GM18507 (cell line): Measurements from ENCODE around the gene COX6B2.

ENCODE experiments used
- DNase-seq: peaks from one replicate; pipeline ENCODE4 v3.0.0; 2011; ENCODE audit warnings: low read depth; ENCODE audit not compliant: insufficient read length; ENCODE audit errors: extremely low spot score
- FAIRE-seq: peaks from 2 replicates; lab custom pipeline; 2011; peaks lifted over from hg19 to GRCh38; lab: Jason Lieb, UNC

Gene COX6B2

DNA sequence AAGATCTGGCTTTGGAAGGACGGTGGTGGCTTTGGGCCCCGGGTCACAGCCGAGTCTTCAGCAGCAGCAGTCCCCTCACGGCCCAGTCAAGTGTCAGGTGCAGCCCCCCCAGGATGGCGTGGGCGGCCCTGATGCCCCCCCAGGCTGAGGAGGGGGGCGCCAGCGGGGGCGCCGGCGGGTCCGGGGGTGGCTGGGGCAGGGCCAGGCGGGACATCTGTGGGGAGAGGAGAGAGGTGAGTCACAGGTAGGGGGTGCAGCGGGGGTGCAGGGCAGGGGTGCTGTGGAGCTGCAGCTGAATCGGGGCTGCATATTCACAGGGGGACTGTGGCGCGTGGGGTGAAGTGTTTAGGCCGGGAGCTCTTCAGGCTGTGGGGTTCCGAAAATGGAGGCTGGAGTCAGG is 11.4 kb upstream of the COX6B2 start:
- FAIRE-seq (no peak), DNase-seq (no peak)

DNA sequence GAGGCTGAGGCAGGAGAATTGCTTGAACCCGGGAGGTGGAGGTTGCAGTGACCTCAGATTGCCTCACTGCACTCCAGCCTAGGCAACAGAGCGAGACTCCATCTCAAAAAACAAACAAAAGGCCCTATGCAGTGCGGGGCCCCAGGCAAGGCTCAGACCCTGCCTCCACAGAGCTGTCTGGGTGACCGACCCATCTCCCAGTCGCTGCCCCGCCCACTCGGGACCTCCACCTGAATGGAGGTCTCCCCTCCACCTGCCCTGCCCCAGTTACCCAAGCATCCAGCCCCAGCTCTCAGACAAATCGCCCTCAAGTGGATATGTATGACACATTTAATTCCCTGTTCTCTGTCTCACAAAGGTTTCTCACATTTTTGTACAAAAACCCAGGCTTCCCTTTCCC is 10.7 kb upstream of the COX6B2 start:
- FAIRE-seq = no peak
- no peak for DNase-seq

DNA sequence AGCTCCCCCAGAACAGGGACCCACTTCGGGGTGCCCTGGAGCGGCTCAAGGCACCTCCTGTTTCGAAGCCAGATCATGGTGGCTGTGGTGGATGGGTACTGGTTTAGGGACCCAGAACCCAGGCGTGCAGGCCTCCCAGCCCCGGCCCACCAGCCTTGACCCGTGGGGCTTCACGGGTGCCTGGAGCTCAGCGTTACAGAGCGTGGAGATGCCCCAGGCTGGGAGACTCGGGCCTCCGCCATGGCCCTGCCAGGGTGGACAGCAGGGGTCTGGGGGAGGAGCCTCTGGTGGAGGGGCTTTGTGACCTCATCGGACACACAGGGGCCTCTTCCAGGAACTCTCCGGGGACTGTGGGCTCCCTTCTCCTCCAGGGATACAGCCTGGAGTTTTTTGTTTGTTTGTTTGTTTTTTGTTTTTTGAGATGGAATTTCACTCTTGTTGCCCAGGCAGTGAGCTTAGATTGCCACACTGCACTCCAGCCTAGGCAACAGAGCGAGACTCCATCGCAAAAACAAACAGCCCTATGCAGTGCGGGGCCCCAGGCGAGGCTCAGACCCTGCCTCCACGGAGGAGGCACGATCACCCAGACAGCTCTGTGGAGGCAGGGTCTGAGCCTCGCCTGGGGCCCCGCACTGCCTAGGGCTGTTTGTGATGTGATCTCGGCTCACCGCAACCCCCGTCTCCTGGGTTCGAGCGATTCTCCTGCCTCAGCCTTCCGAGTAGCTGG is 8.6 kb upstream of the COX6B2 start, which contains the start of gene GARIN5B:
GARIN5B (minus strand) TSS at position 271 of the 727 bp plus-strand sequence; CDS start at position 77, 194 bp downstream.
- DNase-seq = no peak
- no peak for FAIRE-seq

DNA sequence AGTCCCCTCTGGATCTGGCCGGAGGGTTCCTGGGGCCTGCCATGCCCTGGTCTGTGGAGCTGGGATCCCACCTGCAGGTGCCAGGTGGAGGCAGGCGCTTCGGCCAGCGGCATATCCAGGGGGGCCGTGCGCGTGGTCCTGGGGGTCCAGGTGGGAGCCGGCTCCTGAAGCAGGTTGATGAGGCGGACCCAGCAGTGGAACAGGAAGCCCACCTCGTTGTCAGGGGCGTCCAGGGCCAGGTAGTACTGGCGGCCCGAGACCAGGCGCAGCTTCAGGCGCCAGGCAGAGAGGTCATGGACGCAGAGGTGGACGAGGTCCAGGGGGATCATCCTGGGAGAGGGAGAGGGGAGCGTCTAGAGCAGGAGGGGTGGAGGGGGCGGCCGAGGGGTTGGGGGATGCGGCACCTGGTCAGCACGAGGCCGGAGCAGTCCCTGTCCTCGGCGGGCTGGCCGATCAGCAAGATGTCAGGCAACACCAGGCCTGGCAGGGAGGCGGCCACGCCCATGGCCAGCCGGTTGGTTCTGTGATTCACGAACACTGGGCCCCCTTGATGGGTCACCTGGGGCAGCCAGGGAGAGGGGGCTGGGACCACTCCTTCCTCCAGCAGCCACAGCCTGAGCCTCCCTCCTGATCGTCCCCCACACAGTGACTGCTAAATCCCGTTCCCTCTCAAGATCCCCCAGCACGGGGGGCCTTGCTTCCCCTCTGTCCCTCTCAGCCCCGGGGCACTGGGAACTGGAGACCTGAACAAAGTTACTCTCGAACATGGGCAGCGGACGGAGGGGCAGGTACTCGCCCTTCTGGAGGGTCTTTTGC is 7.9 kb upstream of the COX6B2 start:
- no peak for DNase-seq
- no peak for FAIRE-seq

DNA sequence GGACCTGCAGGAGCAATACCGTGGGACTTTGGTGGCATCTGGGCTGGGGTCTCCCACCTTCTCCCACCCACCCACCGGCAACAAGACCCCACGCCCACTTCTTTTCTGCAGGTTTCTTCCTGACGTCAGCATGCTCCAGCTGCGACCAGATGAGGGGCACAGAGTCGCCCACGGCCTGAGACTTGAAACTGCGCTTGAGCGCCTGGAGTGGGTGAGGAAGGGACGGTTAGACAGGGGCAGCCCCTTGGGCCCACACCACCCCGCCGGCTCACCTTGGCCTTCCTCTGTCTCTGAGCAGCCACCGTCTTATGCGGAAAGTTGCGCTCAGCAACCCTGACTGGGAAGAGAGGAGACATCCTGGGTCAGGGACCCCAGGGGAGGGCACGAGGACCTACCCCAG is 6.4 kb upstream of the COX6B2 start:
- FAIRE-seq (no peak), DNase-seq (no peak)

DNA sequence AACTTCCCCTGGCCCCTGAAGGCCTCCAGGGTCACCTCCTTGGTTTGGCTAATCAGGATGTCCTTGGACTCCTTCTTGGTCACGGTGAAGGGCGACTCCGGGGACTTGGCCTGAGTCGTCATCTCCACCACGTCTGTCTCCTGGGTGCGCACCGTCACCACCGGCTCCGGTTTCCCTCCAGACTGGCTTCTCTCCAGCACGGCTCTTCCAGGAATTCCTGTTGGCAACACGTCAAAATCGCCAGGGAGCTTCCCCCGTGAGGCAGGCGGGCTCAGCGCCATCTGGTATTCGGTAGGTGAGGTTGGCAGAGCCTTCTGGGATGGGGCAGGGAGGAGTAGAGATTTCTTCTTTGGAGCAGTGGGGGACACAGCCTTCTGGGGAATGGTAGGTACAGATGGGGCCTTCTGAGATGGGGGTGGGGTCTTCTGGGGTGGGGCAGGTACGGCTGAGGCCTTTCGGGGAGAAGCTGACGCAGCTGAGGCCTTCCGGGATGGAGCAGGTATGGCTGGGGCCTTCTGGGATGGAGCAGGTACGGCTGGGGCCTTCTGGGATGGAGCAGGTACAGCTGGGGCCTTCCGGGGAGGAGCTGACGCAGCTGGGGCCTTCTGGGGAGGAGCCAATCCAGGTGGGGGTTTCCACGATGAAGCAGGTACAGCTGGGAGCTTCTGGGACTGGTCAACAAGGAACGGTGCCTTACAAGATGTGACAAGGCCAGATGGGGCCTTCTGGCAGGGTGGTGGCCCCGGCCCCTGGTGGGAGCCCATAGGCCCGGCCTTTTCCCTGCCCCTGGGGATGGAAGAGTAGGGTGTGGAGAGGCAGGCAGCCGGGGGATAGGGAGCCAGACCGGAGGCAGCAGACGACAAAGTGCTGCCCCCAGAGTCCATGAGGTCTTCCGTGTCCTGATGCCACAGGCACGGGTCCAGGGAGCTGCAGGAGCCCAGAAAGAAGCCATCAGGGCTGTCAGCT is 4.7 kb upstream of the COX6B2 start:
- FAIRE-seq (no peak), DNase-seq (no peak)

DNA sequence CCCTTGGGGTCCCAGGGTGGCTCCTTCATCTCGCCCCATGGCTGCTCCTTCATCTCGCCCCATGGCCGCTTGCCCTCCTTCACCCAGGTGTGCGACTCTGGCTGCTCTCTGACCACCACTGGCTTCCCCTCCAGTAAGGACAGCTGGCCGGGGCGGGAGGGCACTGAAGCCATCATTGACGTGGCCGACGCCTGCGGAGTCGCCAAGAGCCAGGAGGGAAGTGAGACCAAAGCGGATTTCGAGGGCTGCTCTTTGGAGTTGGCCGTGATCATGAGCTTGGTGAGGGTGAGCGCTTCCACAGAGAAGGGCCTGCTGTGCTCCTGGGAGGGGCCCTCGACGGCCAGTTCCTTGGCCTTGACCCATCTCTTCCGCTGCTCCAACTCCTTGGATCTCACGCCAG is 4.0 kb upstream of the COX6B2 start:
- FAIRE-seq (no peak), DNase-seq (no peak)

DNA sequence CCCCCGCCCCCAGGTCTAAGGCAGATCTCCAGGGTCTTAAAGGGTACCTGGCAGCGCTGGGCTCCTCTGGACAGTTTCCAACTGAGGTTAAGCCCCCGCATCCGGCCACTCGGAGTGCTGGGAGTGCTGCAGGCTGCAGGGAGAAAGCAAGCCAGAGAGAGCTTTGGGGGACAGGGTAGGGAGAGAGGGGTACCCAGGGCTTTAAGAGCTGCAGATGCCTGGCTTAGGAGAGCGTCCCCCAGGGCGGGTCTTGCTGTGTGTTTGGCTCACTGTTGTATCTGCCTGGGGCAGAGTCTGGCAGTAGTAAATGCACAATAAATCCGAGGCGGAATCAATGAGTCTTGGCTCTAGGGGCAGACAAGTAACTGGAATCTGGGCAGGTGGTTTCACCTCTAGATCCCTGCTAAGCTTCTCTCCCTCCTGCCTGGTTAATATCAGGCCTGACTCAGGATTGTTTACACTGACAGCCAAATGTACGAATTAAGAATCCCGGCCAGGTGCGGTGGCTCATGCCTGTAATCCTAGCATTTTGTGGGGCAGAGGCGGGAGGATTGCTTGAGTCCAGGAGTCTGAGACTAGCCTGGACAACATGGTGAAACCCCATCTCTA is 798 bp upstream of the COX6B2 start:
- no peak for DNase-seq
- FAIRE-seq = no peak

DNA sequence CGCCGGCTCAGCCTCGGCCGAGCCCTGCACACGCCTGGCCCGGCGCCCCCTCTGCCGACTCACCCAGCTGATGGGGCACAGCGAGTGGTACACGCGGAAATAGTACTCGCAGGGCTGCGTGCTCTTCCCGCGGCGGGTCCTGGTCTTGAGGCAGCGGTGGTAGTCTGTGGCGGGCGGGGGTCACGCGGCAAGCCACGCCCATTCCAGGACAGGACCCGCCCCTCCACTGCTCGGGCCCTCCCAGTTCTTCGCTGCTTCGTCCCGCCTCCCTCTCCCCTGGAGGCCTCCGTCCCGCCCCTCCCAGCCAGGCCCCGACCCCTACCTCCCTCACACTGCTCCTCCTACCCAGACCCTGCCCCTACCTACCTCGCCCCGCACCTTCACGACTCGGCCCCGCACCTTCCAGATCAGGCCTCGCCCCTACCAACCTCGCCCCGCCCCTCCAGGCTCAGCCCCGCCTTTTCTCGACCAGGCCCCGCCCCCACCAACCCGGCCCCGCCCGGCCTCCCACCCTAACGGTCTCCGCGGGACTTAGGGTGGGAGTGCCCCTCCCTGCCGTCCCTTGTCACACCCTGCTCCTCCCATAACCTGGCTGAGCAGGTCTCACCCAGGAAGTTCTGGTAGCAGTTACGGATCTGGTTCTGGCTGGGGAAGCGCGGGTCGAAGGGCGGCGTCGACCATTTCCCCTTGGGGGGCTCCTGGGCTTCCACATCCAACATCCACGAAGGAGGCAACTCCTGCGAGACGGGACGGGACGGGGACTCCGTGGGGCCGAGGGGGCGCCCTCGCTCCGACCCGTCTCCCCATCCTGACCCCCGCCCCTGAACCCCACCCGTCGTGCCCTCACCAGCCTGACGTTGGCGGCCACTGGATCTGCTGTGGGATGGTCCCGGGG is 469 bp downstream of the COX6B2 start:
- DNase-seq (peak; percentile 68), FAIRE-seq (no peak)

DNA sequence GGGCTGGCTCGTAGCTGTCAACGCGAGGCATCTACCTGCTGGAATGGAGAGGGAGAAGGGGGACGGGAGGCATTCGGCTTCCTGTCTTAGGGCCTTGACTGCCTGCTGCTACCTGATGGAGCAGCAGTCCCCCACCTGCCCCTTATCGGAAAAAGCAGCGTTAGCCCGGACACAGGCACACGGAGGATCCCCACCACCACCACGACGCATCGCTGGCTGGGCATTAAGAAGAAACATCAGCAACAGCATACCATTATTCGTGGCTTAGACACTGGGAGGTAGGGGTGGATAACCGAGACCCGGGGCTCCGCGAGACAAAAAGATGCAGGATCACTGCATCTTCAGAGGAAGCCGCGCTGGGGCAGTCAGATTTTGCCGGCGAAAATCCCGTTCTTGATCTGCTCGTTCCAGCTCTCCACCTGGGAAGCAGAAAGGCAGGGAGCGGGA is 1.1 kb downstream of the COX6B2 start:
- no peak for DNase-seq
- no peak for FAIRE-seq

DNA sequence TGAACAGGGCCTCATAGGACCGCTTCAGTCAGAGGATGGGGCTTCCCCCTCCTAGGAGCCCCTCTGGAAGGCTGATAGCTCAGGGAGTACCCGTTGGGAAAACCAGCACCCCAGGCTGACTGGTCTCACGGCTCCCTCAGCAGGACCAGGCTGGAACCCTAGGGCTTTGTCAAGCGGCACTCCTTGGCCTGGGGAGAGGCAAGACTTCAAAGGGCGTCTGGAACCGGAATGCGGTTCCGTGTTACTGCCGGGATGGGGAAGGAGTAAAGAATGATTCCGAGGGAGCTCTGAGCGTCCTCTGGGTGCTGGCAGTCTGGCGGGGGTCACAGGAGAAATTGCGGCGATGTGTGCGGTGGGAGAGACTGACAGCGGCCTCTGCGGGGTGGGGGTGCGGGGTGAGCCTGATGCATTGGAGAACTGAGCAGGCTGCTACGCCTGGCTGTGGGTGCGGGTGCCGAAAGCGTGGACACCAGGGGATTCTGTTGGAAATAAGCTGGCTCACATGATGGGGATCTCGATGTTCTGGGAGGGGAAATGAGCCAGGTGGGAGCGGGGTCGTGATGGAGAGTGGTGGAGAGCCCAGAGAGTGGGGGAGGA is 1.9 kb downstream of the COX6B2 start:
- no peak for DNase-seq
- no peak for FAIRE-seq

DNA sequence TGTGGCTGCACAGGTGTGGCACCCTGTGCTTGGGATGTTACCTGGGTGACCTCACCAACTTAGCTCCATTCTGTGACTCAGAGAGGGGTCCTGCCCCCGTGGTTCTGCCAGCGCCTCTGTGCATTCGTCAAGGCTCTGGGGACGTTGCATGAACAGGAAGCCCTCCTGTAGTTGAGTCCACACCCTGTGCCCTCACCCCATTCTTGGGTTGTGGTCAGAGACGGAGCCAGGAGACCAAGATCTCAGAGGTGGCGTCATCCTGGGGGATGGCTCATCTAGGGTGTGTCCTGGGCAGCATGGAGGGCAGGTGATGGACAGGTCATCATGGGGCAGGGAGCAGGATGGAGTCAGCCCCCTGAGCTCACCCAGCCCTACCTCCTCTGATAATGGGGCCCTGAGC is 2.5 kb downstream of the COX6B2 start:
- DNase-seq (no peak), FAIRE-seq (no peak)

DNA sequence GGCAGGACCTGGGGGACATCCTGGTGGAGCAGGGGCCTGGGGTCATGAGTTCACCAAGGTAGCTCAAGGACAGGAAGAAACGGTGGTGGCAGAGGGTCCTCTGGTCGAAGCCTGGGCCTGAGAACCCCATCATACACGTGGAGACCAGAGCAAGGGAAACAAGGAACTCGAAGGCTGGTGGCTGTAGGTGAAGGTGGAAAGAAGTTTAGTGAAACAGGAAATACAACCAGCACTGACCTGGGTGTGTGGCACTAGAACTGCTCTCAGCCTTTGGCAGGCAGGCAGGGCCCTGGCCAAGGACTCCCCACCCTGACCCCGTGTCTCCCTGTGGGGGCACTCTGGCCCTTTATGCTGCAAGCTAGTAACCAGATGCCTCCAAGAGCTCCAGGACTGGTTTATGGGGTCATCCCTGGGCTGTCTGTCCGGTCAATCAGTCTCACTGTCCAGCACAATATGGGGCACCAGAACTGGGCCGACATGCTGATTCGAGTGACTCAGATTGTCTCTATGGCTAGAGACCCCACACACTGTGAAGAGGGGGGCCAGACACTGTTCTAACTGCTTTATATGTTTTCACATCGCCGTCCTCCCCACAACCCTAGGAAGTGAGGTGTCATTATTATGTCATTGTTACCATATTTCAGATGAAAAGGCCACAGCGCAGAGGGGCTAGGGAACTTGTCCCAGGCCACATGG is 3.8 kb downstream of the COX6B2 start:
- FAIRE-seq (no peak), DNase-seq (no peak)

DNA sequence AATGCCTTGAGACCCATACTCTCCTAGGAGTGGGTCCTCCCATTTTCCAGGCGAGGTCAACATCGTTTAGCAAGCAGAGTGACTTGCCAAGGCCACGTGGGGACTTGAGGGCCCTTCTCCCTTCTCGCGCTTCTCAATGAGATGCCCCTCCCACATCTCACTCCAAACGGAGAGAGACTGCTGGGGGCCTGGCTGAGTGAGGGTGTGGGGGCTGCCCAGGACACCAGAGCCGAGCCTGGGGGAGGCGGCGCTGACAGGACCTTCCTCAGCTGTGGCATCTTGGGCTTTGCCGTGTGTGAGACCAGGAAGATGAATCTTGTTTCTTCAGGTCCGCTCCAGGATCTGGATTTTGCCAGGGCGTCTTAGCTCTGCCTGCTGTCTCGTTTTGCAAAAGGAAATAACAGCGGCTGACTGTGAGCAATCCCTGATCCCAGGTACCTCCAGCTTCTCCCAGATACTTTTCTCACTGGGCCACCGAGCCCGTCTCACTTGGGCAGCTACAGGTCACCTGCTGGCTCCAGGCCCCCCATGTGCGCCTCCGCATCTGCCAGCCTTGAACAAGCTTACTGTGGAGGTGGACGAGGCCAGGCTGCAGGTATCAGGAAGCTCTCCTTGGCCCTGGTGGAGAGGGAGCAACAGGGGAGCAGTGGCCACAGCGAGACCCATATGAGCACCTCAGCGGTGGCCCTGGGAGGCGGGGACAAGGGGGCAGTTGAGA is 6.0 kb downstream of the COX6B2 start:
- DNase-seq (no peak), FAIRE-seq (no peak)

DNA sequence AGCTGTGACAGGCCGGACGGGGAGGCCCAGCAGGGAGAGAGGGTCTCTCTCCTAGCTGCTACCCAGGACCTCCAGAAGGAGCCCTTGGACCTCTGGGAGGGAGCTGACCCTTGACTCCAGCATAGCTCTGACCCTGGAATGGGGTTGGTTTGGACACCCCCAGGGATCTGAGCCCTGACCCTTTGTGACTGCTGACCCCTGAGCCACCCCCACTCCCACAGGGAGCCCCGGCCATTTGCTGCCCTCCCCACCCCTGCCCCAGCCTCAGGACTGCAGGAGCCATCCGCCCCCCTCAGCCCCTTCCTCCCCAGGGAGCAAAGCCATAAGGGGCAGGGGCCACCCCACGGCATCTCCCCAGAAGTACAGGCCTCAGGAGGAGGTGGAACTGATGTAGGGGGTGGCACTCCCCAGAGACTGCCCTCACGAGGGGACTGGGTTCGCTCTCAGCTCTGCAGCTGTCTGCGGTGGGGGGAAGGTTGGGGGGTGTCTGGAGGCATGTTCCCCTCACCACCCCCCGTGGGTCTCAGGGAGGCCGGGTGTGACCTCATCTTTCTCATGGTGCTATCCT is 7.0 kb downstream of the COX6B2 start:
- FAIRE-seq = no peak

DNA sequence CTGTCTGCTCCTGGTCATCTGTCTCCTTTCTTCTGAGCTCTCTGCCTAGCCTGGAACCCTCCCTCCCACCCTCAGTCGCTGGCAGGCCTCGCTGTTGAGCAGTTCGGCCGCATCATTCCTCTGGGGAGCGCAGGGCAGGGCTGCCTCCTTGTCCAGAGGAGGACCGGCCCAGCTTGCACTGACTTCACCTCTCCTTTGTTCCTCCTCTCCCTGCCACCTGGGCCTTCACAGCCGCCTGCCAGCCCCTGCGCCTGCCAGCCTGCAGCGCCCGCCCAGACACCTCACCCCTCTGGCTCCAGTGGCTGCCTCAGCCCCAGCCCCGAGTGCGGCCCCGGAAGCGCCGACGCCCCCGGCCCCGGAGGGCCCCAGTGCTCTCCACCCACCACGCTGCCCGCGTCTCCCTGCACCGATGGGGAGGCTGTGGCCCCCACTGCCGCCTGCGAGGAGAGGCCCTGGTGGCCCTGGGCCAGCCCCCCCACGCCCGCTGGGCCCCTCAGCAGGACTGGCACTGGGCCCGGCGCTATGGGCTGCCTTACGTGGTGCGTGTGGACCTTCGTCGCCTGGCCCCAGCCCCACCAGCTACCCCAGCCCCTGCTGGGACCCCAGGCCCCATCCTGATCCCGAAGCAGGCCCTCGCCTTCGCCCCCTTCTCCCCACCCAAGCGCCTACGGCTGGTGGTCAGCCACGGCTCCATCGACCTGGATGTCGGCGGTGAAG is 7.6 kb downstream of the COX6B2 start:
- no peak for DNase-seq
- no peak for FAIRE-seq

More for the DNA sequence above, 7.0 kb downstream of the COX6B2 start:
- DNase-seq = no peak
